NCI-H510A (cell line): ENCODE results near the gene THBD.

ENCODE experiments used
- DNase-seq: peaks from one replicate; lab custom pipeline; 2025; lab: John Stamatoyannopoulos, UW

Gene THBD, protein sequence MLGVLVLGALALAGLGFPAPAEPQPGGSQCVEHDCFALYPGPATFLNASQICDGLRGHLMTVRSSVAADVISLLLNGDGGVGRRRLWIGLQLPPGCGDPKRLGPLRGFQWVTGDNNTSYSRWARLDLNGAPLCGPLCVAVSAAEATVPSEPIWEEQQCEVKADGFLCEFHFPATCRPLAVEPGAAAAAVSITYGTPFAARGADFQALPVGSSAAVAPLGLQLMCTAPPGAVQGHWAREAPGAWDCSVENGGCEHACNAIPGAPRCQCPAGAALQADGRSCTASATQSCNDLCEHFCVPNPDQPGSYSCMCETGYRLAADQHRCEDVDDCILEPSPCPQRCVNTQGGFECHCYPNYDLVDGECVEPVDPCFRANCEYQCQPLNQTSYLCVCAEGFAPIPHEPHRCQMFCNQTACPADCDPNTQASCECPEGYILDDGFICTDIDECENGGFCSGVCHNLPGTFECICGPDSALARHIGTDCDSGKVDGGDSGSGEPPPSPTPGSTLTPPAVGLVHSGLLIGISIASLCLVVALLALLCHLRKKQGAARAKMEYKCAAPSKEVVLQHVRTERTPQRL

DNA sequence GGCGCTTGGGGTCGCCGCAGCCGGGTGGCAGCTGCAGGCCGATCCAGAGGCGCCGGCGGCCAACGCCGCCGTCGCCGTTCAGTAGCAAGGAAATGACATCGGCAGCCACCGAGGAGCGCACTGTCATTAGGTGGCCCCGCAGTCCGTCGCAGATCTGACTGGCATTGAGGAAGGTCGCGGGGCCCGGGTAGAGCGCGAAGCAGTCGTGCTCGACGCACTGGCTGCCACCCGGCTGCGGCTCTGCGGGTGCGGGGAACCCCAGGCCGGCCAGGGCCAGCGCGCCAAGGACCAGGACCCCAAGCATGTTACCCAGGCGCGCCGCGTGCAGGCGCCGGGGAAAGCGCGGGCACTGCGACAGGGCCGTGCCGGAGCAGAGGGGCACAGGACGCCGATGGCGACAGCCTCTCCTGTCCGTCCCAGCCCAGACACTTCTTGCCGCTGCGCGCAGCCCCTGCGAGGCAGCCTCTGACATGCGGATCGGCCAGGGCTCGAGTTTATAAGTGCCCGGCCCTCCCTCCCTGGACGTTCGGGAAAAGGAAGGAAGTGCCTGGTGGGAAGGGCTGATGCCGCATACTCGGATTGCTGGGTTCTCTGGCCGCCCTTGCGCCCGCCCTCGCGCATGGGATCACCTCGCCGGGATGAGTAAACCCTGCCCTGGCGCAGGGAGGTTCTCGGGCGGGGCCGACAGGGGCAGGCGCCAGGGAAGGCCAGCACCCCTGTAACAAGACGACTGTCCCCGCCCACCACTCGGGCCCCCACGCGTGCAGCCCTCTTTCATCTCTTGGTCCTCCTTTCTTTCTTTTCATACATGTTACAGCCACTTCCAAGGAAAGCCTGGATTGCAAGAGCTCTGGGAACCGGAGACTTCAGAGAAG lies at the start of gene THBD:
Gene THBD, minus strand, starts transcription at position 472 of the 875 bp plus-strand sequence. Its CDS starts 168 bp downstream, at position 304.
- DNase-seq, result peak; percentile 49

DNA sequence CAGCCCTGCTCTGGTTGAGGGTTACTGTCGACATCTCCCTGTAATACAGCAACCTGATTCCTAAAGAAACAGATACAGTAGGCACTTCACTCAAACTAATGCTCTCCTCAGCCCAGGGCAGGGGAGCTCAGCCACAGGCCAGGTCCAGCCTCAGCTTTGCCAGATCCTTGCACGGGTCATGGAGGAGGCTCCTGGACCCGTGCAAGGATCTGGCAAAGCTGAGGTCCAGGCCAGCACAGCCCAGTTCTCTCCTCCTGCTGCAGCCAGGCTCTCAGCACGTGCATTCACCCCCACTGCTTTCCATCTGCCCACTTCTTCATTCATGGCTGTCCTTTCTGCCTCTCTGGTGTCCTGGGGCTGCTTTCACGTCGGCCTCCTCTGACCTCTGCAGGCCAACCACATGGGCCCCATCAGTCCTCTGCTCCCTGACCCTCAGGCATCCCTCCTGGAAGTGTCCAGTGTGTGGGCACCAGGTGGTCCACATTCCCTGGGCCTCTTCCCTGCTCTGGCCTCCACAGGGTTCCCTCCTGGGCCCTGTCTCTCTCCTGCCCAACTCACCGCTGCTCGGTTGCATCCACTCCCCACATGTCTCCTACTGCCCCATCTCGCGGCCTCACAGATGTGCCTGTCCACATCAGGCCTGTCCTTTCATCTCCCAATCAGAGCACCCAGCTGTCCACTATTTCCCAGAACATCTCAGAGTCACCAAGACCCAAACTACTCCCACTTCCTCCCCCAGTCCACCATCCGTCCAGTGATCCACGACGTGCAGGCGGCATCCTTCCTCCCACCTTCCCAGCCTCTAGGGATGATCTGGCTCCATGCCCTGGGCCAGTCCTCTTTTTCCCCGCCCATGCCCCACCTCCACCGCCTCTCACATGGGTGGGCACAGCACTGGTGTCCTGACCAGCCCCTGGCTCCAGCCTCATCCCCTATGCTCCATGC lies 48.4 kb upstream of the THBD start:
- no peak for DNase-seq

DNA sequence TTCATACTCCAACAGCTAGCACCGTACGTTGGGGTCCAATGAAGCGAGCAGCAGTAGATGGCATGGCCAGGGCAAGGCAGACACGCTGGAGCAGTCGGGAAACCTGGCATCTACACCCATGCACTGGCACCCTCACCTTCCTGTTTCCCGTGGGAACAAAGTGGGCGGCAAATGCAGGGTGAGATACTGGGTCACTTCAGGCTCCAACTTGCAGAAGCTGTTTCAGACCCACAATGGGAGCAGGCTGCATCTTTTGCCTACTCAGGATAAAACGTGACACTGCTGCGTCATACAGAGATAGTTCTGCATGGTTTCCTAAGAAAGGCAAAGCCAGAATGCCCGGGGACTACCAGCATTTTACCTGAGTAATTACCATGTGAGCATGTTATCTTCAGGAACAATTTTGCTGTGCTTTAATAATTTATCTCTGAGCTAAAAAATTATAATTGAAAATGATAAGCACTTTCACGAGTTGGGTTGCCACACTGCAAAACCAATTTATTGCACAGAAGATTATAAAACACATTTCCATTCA lies 47.6 kb upstream of the THBD start:
- DNase-seq, result no peak

DNA sequence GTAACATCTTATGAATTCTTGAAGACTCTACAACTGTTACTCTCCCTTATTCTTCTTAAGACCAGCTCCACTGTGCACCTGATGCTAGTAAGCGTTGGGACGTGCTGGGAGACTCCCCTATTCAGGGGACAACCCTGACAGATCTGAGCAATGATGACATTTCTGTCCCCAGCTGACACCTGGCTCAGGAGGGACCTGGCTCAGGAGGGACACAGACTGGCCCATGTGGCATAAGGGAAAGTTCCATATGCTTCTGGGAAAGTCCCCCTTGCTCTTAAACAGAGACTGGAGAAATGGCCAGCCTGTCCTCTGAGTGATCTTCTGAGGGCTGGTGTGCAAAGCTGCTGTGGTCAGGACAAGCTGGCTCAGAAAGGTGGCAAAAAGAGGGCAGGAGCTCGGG lies 46.6 kb upstream of the THBD start:
- no peak for DNase-seq

DNA sequence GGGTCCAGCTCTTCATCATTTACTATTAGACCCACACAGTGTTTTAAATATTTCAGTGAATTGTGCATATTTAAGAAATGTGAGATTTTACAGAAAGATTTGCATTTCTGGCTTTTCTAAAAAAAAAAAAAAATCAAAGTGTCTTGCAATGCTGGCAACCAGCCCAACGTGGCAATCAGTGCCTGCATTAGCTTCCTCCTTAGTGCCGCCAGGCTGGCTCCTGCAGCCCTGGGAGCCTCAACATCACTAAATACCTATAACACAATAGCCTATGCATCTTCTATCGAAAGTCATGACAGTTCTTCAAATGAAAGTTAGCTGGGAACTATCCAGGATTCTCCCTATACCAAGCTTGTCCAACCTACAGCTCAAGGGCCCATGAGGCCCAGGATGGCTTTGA lies 46.0 kb upstream of the THBD start:
- no peak for DNase-seq

DNA sequence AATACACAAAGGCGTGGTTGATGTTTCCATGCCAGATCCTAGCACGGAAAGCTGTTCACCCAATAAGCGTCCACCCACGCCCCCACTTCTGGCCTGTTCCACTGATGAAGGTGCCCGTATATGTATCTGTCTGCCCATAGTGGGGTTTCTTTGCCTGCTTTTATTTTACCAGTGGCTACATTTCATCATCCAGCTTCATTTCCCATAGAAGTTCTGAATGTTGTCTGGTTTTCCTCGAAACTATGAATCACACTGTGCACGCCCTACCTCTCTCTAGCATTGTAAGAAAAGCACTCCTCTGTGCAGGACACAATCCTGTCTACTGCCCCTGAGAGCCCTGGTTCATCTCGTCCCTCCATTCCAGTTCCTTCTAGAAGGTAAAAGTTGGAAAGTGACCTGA lies 45.5 kb upstream of the THBD start:
- no peak for DNase-seq

DNA sequence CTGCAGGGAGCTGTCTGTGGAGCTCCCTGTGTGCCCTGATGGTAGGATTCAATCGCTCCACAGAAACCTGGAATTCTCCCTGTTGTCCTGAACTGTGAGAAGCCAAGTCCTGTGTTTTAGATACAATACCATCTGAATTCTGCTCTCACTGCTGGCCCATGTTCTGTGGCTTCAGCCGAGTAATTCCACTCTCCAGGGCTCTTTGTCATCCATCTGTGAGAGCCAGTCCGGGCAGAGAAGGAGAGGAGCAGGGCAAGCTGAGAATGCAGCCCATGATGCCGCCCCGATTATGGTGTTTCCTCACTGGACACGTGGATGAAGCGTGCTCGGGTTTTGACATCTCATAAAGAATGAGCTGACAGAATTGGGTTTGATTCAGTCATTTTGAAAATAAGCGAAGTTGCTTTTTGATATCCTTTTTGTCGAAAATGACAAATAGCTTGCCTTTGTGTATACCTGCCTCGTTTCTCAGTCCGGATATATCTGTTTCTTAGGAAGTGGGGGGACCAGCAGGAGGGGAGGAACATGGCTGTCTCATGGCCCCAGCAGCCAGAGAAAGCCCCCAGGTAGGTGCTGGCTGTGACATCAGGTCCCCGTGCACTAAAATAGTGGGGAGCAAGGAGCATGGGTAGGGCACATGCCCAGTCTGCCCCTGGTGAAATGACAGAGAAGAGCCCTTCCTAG lies 44.9 kb upstream of the THBD start:
- DNase-seq, result no peak

DNA sequence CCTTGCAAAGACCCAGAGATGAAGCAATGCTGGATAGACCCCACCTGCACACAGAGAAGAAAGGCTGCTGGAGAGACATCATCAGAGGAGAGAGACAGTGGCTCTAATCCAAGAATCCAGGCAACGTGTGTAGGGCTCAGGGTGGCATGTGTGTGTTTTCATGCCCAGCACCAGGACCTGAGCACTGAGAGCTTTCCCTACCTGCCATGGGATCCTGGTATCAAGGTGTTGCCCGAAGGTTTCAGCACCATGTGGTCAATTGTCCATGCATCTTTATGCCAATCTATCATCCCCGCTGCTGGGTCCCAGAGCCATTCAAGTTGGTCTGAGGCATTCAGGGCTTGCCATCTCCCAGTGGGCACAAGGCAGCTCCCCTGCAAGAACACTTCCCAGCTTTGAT lies 44.1 kb upstream of the THBD start:
- no peak for DNase-seq

DNA sequence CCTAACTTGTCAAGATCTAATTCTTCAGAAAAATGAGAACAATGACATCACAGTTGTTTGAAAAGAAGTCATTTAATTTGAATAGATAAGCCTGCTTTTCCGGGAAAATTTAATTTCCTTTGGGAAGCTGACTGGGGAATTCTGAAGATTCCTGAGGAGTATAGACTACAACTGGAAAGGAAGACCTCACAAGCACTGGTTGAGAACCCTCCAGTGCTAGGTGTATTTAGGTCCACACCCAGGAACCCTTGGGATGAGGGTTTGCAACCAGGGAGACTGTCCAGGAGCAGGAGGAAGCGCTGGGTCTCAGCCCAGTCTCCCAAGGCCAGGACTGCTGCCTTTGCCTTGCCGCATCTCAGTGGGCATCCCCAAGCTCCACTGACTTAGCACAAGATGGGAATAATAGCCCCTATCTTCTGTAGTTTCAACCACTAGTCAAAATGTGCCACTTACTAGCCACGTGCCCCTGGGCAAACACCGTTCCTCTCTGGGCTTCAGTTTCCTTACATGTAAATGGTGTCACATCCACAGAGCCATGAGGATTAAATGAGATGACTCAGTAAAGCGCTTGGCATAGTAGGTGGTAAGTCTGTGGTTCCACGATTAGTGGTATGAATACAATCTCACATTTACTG lies 43.5 kb upstream of the THBD start:
- DNase-seq, result no peak

DNA sequence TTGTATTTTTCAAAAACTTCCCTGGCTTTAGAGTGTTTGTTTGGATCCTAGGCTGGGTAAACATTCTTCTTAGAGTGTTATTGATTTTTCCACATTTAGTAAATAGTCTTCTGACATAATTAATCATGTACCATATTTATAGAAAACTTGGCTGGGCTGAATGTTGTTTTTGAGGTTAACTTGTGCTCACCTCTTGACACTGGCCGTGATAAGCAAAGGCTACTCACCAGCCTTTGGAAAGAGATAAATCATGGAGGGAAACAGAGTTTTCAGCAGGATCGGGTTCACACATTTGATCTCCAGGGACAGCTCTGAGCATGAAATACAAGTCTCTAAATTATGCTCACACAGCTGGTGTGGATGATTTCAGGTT lies 42.9 kb upstream of the THBD start:
- DNase-seq, result peak; percentile 75

DNA sequence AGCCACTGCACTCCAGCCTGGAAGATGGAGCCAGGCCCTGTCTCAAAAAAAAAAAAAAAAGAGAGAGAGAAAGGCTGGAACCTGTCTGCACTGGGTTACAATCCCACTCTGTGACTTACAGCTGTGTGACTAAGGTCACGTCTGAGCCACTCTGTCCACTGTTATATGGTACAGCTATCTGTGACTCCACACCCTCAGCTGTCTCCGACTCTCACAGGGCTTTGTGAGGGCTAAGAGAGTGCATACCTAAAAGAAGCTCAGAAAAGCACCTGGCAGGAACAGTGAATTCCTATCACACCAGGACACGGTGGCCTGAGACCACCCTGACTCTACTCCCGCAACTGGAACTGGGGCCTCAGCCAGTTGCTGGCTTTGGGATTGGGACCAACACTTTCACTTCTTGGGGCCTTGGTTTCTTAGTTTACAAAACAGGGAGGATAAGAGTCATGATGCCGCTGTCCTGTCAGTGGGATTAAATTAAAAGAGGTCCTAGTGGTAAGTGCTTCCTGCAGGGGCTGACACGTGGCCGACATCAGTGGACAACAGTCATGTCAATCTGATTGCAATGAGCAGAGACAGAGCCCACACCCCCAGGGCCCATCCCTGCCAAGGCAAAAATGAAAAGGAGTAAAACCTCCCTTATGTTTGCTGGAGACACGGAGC lies 42.4 kb upstream of the THBD start:
- peak; percentile 75 for DNase-seq

DNA sequence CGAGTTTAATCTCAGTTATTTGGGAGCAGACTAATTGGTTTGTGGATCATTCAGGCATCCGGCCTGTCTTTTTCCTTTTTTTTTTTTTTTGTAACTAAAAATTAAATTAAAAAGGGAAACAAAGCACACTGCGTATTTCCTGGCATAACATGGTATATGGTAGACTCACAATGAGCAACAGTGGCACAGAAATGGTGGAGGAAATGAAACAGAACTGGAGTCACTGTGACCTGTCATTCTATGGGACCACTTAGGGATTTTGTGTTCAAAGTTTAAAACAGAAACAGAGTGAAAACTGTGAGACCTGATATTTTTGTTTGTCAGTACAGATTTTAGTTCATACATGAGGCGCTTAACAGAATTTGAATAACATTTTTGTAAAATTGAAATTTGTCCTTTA lies 41.4 kb upstream of the THBD start:
- no peak for DNase-seq

DNA sequence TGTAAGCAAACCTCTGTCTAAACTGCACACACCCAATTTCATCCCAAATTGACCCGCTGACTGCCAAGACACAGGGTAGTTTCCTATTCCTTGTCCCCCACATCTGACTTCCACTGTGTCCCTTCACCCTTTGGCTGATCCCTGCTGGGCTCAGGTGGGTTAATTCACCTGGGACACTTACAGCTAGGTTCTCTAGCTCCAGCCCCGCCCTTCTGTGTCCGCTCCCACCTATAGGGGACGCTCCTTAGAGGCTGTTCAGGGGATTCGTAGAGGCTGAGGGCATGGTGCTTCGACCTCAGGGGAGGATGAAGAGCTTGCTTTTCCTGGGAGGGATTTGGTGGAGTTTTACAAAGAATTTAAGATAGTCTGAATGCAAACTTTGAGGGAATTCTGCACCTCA lies 40.7 kb upstream of the THBD start:
- DNase-seq, result no peak

DNA sequence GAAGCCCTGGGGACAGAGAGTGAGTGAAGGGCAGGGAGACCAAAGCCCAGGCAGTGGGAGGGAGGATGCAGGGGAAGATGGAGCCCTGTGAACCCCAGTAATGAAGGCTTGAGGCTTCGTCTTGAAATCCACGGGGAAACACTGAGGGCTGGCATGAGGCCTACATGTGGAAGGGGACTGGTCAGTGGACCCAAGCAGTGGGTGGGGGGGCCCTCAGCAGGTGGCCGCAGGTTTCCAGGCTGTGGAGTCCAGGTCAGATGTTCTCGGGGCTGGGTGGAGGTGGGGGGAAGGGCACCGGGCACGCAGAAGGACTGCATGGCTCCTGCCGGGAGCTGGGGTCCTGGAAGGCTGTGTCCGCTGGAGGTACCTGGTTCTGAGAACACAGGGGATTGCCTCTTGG lies 39.4 kb upstream of the THBD start:
- no peak for DNase-seq

DNA sequence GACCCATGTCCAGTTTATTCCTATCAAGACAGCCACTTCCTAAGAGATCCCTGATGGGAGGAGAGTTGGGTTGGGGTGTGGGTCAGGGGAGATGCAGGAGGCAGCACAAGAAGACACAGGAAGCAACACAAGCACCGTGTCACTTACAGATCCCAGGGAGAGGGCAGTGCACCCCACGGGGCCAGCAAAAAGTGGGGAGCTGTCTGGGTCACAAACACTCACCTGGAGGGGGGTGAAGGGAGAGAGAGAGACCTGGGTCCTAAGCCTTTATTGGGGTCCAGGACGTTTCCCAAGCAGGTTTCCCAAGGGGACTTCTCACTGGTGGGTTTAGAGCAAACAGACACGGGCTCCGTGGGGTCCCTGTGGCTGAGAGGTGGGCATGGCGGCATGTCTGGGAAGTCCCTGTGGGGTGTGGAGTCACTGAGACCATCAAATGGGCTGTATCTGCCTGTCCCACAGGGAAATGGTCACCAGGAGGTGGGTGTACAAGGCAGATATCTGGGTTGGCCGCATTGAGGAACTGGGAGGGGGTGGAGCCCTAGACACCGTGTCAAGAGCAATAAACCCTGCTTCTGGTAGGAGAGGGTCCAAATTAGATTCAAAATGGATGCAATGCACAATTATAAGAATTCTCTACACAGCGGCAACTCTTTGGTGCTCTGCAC lies 38.2 kb upstream of the THBD start:
- DNase-seq, result no peak

DNA sequence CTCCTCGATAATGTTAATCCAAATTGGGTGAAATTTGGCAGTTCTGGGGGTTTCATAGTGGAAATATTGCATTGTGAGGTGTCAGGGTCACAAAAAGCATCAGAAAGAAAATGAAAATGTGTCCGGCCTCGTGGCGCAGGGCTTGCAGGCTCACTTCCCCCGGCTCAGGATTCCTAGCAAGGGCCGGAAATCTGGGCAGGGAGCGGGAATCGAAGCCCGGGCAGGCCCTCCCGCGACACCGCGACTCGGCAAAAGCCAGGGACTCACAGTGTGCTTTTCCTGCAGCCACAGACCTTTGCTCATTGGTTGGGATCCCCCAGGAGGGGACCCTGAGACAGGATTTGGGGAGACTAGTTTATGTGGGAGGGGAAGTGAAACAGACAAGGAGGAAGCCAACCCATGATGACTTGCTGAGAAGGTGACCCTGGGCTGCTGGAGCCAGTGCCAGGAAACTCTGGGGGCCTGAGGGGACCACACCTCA lies 37.5 kb upstream of the THBD start:
- no peak for DNase-seq

DNA sequence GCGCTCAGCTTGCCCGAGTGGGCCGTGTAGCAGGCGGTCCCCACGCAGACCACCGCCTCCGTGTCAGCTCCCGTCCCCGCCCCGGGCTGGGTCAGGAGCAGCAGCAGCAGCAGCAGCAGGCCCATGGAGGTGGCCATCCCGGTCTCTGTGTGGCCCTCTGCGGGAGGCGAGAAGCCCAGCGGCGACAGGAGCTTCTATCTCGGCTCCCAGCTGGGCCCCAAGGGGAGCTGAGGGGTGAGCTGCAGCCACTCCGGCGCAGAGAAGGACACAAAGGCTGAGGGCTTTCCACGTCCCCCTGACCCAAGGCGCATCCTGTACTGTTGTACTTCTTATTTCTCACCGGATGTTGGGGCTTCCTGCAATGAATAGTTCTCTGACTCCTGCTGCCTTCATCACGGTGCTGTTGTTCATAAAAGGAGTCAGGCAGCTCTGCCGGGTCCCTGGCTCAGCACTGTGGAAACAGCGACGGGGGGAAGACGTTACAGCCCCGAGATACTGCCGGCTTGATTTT lies 36.6 kb upstream of the THBD start, which contains the start of gene CD93:
Gene CD93, minus strand, starts transcription at position 269 of the 511 bp plus-strand sequence. Its CDS starts 132 bp downstream, at position 137.
- DNase-seq, result no peak

DNA sequence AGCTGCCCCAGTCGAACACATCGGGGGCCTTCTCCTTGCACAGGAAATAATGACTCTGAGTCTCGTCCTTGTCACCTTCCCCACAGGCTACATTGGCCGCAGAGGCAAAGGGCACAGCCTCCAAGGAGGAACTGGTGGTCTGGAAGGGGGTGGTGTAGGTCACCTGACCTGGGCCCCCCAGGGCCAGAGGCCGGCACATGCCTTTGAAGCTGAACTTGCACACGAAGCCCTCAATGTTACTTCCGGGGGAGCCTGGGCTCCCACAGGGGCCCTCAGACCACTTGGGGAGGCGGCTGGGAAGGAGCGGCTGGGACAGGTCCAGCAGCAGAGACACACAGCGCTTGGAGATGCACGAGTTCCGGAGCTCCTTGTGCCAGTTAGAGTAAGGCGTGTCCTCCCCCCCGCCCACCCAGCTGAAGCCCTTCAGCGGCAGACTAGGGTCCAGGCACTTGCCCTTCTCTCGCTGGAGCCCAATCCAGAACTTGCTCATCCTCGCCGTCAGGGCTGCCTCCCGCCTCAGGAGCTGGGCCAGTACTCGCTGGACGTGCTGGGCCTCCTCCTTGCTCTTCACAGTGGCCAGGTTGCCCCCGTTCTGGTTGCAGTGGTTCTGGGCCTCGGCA lies 36.1 kb upstream of the THBD start:
- no peak for DNase-seq
